HG02623 (cell line): Measurements from ENCODE around the gene KYAT1.
A peak's percentile ranks its signal among the peaks of the same experiment; 100 is the strongest.

ENCODE experiments used
- ATAC-seq: cut with Tn5 transposase; IDR thresholded peaks from one replicate; pipeline ENCODE4 v1.9.1; 2021; ENCODE audit warnings: moderate library complexity; ENCODE audit not compliant: unreplicated experiment

The KYAT1 gene

GRCh38 chr9:128786681-128787601 lies 94.8 kb downstream of the KYAT1 start, which contains the start of gene TBC1D13:
Gene TBC1D13, plus strand, starts transcription at chr9:128787253. Its CDS starts 101 bp downstream, at chr9:128787354.
- peak; percentile 85 for ATAC-seq

- ATAC-seq, result no peak
Observed at GRCh38 chr9:128785427-128785826, 96.3 kb downstream of the KYAT1 start.
